H54 (cell line): Measurements from ENCODE around the gene CDH2.

ENCODE experiments used
- DNase-seq: peaks from one replicate; pipeline ENCODE4 v3.0.0; 2011; ENCODE audit warnings: low spot score, mixed read lengths; ENCODE audit not compliant: insufficient read length
- FAIRE-seq: peaks from 3 replicates; lab custom pipeline; 2011; peaks lifted over from hg19 to GRCh38; lab: Jason Lieb, UNC
- POLR2A ChIP-seq: IDR thresholded peaks from 2 replicates; pipeline ENCODE4 v1.6.1; 2011; ENCODE audit warnings: low read depth, mild to moderate bottlenecking, low read length

Gene CDH2

DNA sequence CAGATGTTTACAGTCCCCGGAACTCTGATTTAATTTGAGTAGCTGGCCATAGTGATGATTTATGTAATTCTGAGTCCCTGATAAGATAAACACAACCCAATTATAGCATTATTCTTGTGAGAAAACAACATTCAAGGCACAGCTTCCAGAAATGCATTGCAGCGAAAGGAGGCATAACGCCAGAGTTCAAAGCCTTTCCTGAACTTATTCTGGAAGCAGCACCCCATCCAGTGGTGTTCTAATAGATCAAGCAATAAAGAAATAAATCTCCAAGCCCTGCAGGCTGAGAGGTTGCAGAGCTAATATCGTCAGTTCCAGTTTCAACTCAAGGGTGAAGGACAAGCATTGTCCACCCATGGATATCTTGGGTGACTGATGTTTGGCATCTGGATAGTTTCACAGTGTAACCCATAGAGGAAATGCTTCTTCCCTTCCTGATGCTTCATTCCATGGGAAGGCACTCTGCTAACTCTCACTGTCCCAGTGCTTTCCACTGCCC is 18.8 kb downstream of the CDH2 start:
- no peak for FAIRE-seq
- no peak for DNase-seq
- TF ChIP-seq POLR2A: no peak

DNA sequence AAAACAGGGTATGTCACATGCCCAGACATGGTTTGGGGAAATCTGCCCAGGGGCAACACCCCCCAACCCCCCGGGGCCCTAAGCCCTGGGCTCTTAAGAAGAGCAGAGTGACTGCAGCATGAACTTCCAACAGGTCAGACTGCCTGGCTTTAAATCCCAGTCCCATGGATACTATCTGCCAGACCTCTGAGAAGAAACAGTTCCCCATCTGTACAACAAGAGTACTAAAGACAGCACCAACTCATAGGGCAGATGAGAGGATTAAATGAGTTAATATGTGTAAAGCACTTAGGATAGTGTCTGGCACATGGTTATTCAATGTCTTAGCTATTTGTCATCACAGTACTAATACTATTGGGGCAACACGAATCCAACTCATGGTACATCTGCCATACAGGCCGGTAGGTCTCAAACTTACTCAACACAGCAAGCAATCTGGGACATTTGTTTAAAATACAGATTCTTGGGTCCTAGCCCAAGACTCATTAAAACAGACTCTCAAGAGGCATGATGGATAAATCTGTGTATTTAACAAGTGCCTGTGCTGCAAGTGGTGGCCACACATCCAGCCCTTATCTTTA is 23.4 kb downstream of the CDH2 start:
- FAIRE-seq (no peak), DNase-seq (no peak)
- no peak for TF ChIP-seq POLR2A

DNA sequence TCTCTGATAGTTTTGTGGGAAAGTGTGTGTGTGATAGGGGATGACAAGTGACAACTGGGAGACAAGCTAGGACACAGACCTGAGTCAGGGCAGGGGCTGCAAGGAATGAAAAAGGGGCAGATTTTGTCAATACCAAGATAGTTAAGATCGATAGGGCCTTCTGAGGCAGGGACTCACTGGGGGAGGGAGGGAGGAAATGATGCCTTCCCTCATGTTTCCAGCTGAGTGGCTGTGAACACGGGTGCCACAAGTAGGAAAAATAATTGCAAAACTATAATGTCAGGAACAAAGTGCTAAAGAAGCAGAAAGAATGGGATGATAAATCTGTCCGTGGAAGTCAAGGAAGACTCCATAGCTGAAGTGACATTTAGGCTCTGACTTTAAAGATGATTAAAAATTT is 24.2 kb downstream of the CDH2 start:
- no peak for DNase-seq
- TF ChIP-seq POLR2A: no peak
- FAIRE-seq: no peak

DNA sequence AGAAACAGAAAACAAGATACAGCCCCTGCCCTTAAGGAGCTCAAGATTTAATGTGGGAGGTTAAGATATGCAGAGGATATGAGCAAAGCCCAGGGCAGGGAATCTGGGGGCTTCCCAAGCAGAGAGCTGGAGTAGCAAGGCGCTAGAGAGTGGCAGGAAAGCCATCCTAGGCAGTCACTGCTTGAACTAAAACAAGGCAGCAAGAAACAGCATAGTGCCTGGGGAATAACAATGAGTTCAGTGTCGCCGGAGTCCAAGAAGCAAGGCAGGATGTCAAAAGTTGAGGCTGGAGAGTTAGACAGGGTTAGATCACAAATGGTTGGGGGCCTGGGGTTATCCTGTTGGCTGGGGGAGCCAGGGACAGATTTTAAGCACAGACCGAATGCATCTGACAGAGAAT is 24.6 kb downstream of the CDH2 start:
- no peak for TF ChIP-seq POLR2A
- FAIRE-seq (no peak), DNase-seq (no peak)

DNA sequence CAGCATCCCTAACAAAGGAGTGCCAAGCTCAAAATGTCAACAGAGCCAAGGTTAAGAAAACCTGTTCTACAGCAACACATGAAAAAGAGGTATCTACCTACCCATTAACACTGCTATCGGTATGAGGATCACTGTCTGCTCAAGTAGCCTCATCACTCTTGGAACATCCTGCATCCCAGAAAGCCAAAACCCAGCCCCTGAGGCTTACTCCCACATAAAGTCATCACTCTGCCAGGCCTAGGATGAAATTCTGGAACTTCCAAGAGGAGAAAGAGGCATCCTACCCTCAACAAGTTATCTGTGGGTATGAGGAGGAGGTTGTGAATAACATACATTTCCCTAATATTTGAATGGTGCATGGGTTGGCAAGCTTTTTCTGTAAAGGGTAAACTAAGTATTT is 25.5 kb downstream of the CDH2 start:
- no peak for DNase-seq
- TF ChIP-seq POLR2A: no peak
- no peak for FAIRE-seq

DNA sequence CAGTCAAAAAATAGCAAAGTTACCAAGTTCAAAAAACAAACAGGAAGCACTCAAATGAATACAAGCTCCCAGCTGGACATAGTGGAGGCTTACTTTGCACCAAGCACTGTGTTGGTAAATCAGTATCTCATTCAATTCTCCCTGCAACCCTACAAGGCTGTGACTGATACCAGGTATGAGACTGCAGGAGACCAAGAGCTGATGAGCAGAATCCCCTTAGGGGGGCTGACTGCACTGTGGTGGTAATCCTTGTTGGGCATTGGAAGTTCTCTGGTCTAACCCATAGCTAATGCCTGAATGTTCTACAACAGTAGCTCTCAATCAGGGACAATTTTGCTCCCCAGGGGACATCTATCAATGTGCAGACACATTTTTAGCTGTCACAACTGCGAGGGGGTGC is 26.0 kb downstream of the CDH2 start:
- no peak for DNase-seq
- TF ChIP-seq POLR2A: no peak
- no peak for FAIRE-seq

DNA sequence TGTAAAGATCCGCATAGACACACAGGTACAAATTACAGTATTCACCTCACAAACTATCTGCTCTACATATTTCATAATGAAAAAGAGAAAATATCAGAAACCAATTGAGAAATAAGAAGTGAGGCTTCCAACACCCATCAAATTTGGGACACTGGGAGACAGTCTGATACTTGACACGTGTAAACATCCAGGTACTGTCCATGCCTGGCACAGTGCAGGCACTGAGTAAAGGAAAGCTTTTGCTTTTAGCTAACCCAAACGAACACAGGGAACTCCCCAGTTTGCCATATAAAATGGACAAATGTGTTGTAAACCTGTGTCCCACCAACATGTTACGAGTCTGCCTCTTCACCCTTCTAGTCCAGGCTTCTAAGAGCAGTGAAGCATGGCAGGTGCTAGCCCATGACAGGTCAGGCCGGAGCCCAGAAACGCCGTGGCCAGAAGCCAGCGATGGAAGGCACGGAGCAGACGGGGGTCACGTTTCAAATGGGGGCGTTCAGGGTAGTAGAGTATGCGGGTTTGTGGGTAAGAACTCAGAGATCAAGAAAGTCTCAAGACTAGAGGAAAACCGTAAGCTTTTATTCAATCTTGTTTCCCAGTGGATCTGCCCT is 27.0 kb downstream of the CDH2 start:
- FAIRE-seq (no peak), DNase-seq (no peak)
- TF ChIP-seq POLR2A: no peak

DNA sequence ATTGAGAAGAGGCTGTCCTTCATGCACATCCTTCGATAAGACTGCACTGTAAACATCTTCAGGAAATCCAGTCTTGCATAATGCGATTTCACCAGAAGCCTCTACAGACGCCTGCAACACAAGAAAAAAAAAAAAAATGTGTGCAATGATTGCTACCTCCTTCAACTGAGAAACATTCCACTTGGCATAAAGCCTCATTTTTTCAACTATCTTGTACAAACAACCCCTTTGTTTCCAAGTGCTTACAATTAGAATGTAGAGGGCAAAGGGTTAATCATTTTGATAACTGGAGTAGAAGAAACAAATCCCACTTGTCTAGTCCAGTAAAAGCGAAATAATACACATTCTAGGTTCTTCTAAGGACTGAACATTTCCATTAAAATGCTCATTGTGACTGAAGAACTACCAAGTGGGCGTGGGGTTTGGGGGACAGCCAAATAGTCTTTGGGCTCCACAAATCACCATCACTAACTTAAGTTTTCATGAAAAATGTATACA is 29.2 kb downstream of the CDH2 start:
- DNase-seq: no peak
- no peak for TF ChIP-seq POLR2A

DNA sequence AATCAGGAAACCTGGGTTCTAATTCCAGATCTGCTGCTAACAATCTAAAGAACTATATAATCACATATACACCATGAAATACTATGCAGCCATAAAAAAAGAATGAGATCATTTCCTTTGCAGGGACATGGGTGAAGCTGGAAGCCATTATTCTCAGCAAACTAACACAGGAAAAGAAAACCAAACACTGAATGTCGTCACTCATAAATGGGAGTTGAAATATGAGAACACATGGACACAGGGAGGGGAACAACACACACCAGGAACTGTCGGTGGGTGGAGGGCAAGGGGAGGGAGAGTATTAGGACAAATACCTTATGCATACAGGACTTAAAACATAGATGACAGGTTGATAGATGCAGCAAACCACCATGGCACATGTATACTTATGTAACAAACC is 33.2 kb downstream of the CDH2 start:
- DNase-seq (no peak), FAIRE-seq (no peak)
- TF ChIP-seq POLR2A: no peak

More for the DNA sequence above, 29.2 kb downstream of the CDH2 start:
- FAIRE-seq: no peak

DNA sequence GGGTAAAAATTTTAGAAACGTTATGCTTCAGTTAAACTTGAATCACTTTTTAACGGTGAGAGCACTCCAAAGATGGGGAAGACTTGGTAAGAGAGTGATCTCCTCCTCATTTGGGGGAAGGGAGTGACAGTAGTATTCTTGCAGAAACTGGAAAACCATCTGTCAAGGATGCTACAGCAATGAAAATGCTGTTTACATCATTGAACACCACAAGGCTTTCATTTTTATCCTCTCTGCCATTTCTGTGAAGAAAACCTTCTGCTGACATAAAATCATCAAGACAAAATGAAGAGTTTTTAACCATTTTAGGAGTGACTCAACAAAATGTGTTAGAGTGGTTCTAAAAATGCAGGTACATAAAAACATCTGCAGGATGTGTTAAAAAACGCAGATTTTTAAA is 38.1 kb downstream of the CDH2 start:
- TF ChIP-seq POLR2A: no peak
- no peak for DNase-seq
- no peak for FAIRE-seq

DNA sequence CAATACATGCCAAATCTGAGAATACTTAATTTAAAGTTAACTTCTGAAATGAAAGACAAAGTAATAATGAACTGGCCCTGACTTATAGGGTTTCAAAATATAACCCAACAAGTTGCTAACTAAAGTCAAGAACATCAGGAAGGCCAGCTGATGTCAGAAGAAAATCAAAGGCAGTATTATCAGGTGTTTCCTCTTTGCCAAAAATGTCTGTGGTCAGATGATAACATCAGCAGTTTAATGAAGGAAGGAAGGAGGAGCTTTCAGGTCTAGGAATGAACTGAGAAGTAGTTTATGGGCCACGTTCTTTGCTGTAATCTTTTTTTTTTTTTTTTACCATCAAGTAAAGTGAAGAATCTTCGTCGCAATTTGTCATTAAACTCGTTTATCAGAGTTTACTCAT is 40.9 kb downstream of the CDH2 start:
- no peak for DNase-seq
- no peak for TF ChIP-seq POLR2A
- no peak for FAIRE-seq

DNA sequence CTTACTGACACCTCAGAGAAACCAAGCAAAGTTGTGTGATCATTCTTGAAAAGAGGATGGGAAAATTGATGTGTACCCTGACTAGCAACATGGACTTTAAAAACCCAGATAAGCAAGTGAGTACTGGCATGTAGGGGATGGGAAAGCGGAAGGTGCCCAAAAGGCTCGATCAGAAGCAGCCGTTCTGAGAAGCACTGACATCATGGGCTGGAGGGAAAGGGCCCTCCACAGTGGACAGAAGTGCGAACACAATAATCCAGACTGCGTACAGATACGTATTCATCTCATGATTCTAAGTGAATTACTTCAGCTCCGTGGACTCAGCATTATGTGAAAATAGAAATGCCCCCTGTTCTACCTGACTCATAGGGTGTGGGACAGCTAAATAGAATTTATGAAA is 42.2 kb downstream of the CDH2 start:
- FAIRE-seq (no peak), DNase-seq (no peak)

DNA sequence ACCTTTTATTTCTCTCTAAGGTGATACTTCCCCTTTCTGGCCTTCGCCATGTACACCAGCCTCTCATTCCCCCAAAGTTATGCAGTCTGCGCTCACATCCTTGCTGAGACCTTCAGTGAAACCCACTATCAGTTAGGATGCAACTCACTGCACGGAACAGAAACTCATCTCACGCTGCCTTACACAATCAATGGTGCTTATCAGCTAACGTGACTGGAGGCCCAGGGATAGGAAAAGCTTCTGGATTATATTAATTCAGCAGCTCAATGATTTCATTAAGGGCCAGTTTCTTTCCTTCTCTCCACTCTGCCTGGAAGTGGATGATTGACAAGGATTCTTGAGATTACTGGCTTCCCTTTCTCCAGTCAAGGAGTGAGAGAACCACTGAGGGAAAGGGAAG is 44.8 kb downstream of the CDH2 start:
- DNase-seq: no peak
- FAIRE-seq: no peak
- TF ChIP-seq POLR2A: no peak

More for the DNA sequence above, 42.2 kb downstream of the CDH2 start:
- TF ChIP-seq POLR2A: no peak

DNA sequence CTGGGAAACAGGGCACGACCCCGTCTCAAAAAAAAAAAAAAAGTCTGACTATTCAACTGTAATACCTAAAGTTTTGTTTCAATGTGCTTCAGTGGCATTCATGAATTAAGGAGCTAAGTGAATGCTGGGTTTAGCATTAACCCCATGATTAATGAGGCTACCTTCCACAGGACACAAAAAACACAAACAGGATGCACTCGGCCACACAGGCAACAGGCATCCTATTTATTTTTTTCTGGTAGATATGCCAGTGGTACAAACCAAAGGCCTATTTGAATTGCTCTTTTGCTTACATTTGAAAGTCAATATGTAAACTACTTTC is 48.3 kb downstream of the CDH2 start:
- TF ChIP-seq POLR2A: no peak
- no peak for FAIRE-seq
- DNase-seq: no peak
